RWPE2 (cell line): ENCODE results near the gene ANXA1.

ENCODE experiments used
- ATAC-seq: fragments of 200-7000 bp; cut with Tn5 transposase; 3 replicates; pipeline ENCODE4 v1.9.1; 2021; ENCODE audit warnings: low read depth
- DNase-seq: peaks from one replicate; pipeline ENCODE4 v3.0.0-alpha.2; 2020; ENCODE audit warnings: low spot score
- H3K27ac ChIP-seq: fragments of 450-650 bp; 2 replicates; pipeline ENCODE4 v1.5.1; 2017; ENCODE audit warnings: mild to moderate bottlenecking; ENCODE audit not compliant: poor library complexity, severe bottlenecking
- H3K27me3 ChIP-seq: fragments of 250-450 bp; sonication (Bioruptor Pico); 2 replicates; pipeline ENCODE4 v1.5.1; 2021; ENCODE audit warnings: mild to moderate bottlenecking, moderate library complexity; ENCODE audit not compliant: insufficient read depth, poor library complexity, severe bottlenecking
- H3K36me3 ChIP-seq: fragments of 250-450 bp; sonication (Bioruptor Pico); 2 replicates; pipeline ENCODE4 v1.5.1; 2020; ENCODE audit warnings: low read depth, mild to moderate bottlenecking, moderate library complexity
- H3K4me1 ChIP-seq: fragments of 250-450 bp; sonication (Bioruptor Pico); 2 replicates; pipeline ENCODE4 v1.5.1; 2021; ENCODE audit warnings: mild to moderate bottlenecking, moderate library complexity; ENCODE audit not compliant: insufficient read depth, poor library complexity, severe bottlenecking
- H3K4me3 ChIP-seq: fragments of 250-450 bp; sonication (Bioruptor Pico); 2 replicates; pipeline ENCODE4 v1.5.1; 2021; ENCODE audit warnings: mild to moderate bottlenecking, moderate library complexity; ENCODE audit not compliant: severe bottlenecking
- H3K9me3 ChIP-seq: fragments of 250-450 bp; sonication (Bioruptor Pico); 2 replicates; pipeline ENCODE4 v1.5.1; 2021; ENCODE audit warnings: mild to moderate bottlenecking, moderate library complexity; ENCODE audit not compliant: severe bottlenecking
- CTCF ChIP-seq: fragments of 450-650 bp; IDR thresholded peaks from one replicate; pipeline ENCODE4 v1.5.1; 2017; ENCODE audit warnings: mild to moderate bottlenecking, moderate library complexity; ENCODE audit not compliant: poor library complexity, severe bottlenecking

ANXA1 gene

GRCh38 chr9:73156865-73157187 lies 5.2 kb downstream of the ANXA1 start:
- Histone ChIP-seq H3K9me3 (no peaks in the 10 kb centered on the region), H3K4me1 (peaks cover 31% of the 10 kb centered on the region), H3K27me3 (no peaks in the 10 kb centered on the region), H3K36me3 (peaks cover 96% of the 10 kb centered on the region), H3K27ac (peak overlapping the region; percentile 14), H3K4me3 (no peak overlapping the region)
- DNase-seq, result no peak
- TF ChIP-seq CTCF, result no peak
- no peak for ATAC-seq

GRCh38 chr9:73157811-73158210 lies 6.1 kb downstream of the ANXA1 start:
- Histone ChIP-seq H3K36me3 (peaks cover 96% of the 10 kb centered on the region), H3K9me3 (no peaks in the 10 kb centered on the region), H3K4me3 (no peak overlapping the region), H3K27ac (peak overlapping the region; percentile 14), H3K4me1 (peaks cover 33% of the 10 kb centered on the region), H3K27me3 (no peaks in the 10 kb centered on the region)
- no peak for TF ChIP-seq CTCF
- no peak for ATAC-seq
- no peak for DNase-seq

GRCh38 chr9:73158723-73159122 lies 7.1 kb downstream of the ANXA1 start:
- H3K36me3 ChIP-seq, result peaks cover 96% of the 10 kb centered on the region
- no peaks in the 10 kb centered on the region for H3K27me3 ChIP-seq
- DNase-seq (no peak), ATAC-seq (no peak)
- H3K9me3 ChIP-seq, result no peaks in the 10 kb centered on the region
- H3K27ac ChIP-seq, result no peak overlapping the region
- TF ChIP-seq CTCF, result no peak
- H3K4me1 ChIP-seq, result peaks cover 33% of the 10 kb centered on the region
- H3K4me3 ChIP-seq, result no peak overlapping the region

- Histone ChIP-seq H3K4me3 (no peak overlapping the region), H3K36me3 (peaks cover 98% of the 10 kb centered on the region), H3K27ac (no peak overlapping the region), H3K9me3 (no peaks in the 10 kb centered on the region), H3K27me3 (no peaks in the 10 kb centered on the region), H3K4me1 (peaks cover 12% of the 10 kb centered on the region)
- ATAC-seq, result no peak
- DNase-seq, result no peak
- TF ChIP-seq CTCF, result no peak
Observed at GRCh38 chr9:73160868-73161267, 9.2 kb downstream of the ANXA1 start.

GRCh38 chr9:73162987-73163768 lies 11.5 kb downstream of the ANXA1 start:
- peaks cover 2% of the 10 kb centered on the region for H3K4me1 ChIP-seq
- DNase-seq, result no peak
- no peak overlapping the region for H3K27ac ChIP-seq
- peaks cover 100% of the 10 kb centered on the region for H3K36me3 ChIP-seq
- H3K4me3 ChIP-seq, result no peak overlapping the region
- peak; percentile 36; the same call in 2 of the 3 replicates for ATAC-seq
- no peak for TF ChIP-seq CTCF
- H3K9me3 ChIP-seq, result no peaks in the 10 kb centered on the region
- no peaks in the 10 kb centered on the region for H3K27me3 ChIP-seq
